Activated CD8-positive, alpha-beta memory T cell treated with anti-CD3 and anti-CD28 coated beads for 24 hours (primary cell): ENCODE data around the gene FAM219B.
"Not testable (repeated sequence)": the region's sequence is repeated elsewhere in the genome, so short reads cannot be mapped to it uniquely, and the experiment has no call there.

Experiments used
- DNase-seq: peaks from one replicate; pipeline ENCODE4 v3.0.0-alpha.2; 2020

Gene FAM219B

GRCh38 chr15:74902295-74903075 lies 4.2 kb downstream of the FAM219B start:
- no peak for DNase-seq

GRCh38 chr15:74901612-74902063 lies 5.0 kb downstream of the FAM219B start:
- DNase-seq = peak; percentile 81

- no peak for DNase-seq
Observed at GRCh38 chr15:74897300-74897701, 9.3 kb downstream of the FAM219B start.

- DNase-seq = no peak
Observed at GRCh38 chr15:74896316-74896715, 10.3 kb downstream of the FAM219B start.

GRCh38 chr15:74895830-74896229 lies 10.8 kb downstream of the FAM219B start:
- no peak for DNase-seq

- DNase-seq = not testable (repeated sequence)
Observed at GRCh38 chr15:74894383-74894782, 12.3 kb downstream of the FAM219B start.

GRCh38 chr15:74893627-74894026 lies 13.0 kb downstream of the FAM219B start:
- DNase-seq = no peak

- DNase-seq = no peak
Observed at GRCh38 chr15:74892931-74893330, 13.7 kb downstream of the FAM219B start.

- no peak for DNase-seq
Observed at GRCh38 chr15:74892313-74892712, 14.3 kb downstream of the FAM219B start.

GRCh38 chr15:74891469-74891868 lies 15.2 kb downstream of the FAM219B start:
- DNase-seq = no peak

GRCh38 chr15:74890665-74890960 lies 16.0 kb downstream of the FAM219B start:
- no peak for DNase-seq

- DNase-seq = peak; percentile 93
Observed at GRCh38 chr15:74889883-74890664, 16.6 kb downstream of the FAM219B start, which contains the start of gene MPI. TSS of gene MPI (plus strand) at chr15:74890042. CDS start at chr15:74890074, 32 bp downstream.

- DNase-seq = no peak
Observed at GRCh38 chr15:74889390-74889882, 17.2 kb downstream of the FAM219B start.

GRCh38 chr15:74888716-74889115 lies 17.9 kb downstream of the FAM219B start:
- no peak for DNase-seq

GRCh38 chr15:74887537-74888193 lies 19.0 kb downstream of the FAM219B start:
- not testable (repeated sequence) for DNase-seq

- no peak for DNase-seq
Observed at GRCh38 chr15:74885461-74885860, 21.2 kb downstream of the FAM219B start.

GRCh38 chr15:74884428-74885223 lies 22.0 kb downstream of the FAM219B start:
- no peak for DNase-seq

GRCh38 chr15:74882528-74882927 lies 24.1 kb downstream of the FAM219B start:
- DNase-seq = no peak

GRCh38 chr15:74878273-74878672 lies 28.4 kb downstream of the FAM219B start:
- no peak for DNase-seq

GRCh38 chr15:74873756-74874424 lies 32.8 kb downstream of the FAM219B start:
- DNase-seq = no peak

- DNase-seq = peak; percentile 97
Observed at GRCh38 chr15:74873036-74873755, 33.5 kb downstream of the FAM219B start, which contains the start of gene SCAMP2. TSS of gene SCAMP2 (minus strand) at chr15:74873365. CDS start at chr15:74873255, 110 bp downstream.
